Omental fat pad (tissue), 4 donors: ENCODE data around the gene CRELD2. TPM values are rescaled to one million over a fixed set of nuclear protein-coding genes. Genes with fewer than 3 reads are reported as not detected.

Source experiments
- ATAC-seq: fragments of 150-250 bp; one replicate; pipeline ENCODE4 v1.9.1; 2016; ENCODE audit warnings: mild to moderate bottlenecking, moderate library complexity; ENCODE audit not compliant: low FRiP score
- DNase-seq: peaks from one replicate; pipeline ENCODE4 v3.0.0-alpha.2; 2019; ENCODE audit warnings: low spot score
- total RNA-seq, 4 donors: library from RNA; depleted of rRNA; stranded (reverse); fragments of >200 nt; gene quantifications; one replicate each; pipeline ENCODE4 v1.1.0, GENCODE V29; 2016
- TF ChIP-seq, protein P1 (sequence below), 3 donors: fragments of 450-650 bp; IDR thresholded peaks; one replicate each; pipeline ENCODE4 v1.5.1; 2016 to 2017; ENCODE audit warnings: antibody characterized with exemption in 3 of 3, mild to moderate bottlenecking in 3 of 3, moderate library complexity in 2 of 3

The CRELD2 gene
- total RNA-seq, 4 donors from 2014 or later: 30.8 to 52.4 (median 39.8) TPM

DNA sequence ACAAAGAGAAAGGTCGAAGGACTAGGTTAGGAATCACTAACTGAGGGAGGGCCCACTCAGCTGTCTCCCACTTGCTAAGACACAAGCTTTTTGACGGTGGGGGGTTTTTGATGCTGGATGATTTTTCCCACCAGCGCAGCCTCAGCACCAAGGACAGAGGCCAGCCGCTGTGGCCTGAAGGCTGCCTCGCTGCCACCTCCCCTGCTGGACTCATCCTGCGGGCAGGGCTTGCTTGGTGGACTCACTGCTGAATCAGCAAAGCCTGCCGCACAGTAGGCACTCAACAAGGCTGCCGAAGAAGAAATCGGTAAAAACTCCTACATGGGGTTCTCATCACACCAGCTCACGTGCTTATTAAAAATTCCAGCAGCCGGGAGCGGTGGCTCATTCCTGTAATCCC, 2.8 kb upstream of the CRELD2 start:
- TF ChIP-seq, protein P1, sequence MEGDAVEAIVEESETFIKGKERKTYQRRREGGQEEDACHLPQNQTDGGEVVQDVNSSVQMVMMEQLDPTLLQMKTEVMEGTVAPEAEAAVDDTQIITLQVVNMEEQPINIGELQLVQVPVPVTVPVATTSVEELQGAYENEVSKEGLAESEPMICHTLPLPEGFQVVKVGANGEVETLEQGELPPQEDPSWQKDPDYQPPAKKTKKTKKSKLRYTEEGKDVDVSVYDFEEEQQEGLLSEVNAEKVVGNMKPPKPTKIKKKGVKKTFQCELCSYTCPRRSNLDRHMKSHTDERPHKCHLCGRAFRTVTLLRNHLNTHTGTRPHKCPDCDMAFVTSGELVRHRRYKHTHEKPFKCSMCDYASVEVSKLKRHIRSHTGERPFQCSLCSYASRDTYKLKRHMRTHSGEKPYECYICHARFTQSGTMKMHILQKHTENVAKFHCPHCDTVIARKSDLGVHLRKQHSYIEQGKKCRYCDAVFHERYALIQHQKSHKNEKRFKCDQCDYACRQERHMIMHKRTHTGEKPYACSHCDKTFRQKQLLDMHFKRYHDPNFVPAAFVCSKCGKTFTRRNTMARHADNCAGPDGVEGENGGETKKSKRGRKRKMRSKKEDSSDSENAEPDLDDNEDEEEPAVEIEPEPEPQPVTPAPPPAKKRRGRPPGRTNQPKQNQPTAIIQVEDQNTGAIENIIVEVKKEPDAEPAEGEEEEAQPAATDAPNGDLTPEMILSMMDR (IDR thresholded peaks at IDR 0.05): no peak
- DNase-seq (no peak), ATAC-seq (no peak)

DNA sequence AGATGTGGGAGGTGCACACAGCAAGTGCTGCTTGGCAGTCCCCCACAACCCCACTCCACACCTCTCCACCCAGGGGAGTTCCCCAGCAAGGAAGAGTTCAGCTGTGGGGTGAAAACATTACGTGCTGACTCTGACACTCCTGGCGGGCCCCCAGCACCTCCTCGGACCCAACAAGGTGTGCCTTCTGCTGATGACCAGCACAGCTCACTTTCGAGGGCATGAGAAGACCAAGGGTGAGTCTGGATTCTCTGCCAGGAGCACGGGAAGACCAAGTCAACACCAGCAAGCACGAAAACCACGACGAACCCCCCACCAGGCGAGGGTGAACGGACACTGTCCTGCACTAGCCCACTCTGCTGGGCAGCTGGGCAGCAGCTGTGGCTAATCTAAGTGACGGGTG, 1.6 kb upstream of the CRELD2 start:
- TF ChIP-seq, protein P1 (IDR thresholded peaks at IDR 0.05): no peak
- no peak for DNase-seq
- no peak for ATAC-seq

DNA sequence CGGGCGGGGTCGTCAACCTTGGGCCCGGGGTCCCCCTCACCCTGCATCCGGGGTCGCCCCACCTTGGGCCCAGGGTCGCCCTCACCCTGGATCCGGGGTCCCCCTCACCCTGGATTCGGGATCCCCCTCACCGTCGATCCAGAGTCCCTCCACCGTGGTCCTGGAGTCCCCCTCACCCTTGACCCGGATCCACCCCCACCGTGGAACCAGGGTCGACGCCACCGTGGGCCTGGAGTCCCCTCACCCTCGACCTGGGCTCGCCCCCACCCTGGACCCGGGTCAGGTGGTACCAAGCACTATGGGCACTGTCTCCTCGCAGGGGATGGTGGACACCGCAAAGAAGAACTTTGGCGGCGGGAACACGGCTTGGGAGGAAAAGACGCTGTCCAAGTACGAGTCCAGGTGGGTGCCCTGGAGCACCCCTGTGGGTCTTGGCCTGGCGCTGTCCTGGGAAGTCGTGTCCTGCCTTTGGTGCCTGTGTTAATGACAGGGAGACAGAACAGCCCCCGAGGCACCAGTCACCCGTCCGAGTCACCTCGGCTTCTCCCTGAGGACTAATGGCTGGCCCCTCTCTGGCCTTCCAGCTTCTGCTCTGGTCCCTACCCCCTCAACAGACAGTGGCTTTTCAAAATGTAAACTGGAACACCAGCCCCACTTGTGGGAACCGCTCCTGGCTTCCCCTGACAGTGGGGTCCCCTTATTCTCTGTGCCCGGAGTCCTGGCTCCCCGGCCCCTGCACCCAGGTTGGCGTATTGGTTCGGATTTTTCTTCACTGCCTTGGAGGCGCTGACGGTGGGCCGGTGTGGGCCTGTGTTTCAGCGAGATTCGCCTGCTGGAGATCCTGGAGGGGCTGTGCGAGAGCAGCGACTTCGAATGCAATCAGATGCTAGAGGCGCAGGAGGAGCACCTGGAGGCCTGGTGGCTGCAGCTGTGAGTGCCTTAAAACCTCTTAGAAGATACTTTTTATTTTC, 762 bp downstream of the CRELD2 start:
- TF ChIP-seq, protein P1 (IDR thresholded peaks at IDR 0.05): no peak
- DNase-seq (no peak), ATAC-seq (no peak)

DNA sequence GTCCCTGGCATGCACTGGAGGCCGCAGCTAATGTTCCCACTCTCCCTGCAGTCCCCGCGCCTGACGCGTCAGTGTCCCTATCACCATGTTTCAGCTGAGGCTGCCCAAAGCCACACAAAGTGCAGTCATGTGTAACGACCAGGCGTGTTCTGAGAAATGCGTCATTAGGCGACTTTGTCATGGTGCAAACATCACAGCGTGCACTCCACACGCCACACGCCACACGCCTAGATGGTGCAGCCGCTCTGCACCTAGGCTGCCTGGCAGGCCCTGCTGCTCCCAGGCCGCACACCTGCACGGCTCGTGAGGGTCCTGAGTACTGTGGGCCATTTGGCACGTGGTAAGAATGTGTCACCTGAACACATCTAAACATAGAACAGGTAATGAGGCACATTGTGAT, 2.4 kb downstream of the CRELD2 start:
- TF ChIP-seq, protein P1 (IDR thresholded peaks at IDR 0.05): no peak
- ATAC-seq (no peak), DNase-seq (no peak)

DNA sequence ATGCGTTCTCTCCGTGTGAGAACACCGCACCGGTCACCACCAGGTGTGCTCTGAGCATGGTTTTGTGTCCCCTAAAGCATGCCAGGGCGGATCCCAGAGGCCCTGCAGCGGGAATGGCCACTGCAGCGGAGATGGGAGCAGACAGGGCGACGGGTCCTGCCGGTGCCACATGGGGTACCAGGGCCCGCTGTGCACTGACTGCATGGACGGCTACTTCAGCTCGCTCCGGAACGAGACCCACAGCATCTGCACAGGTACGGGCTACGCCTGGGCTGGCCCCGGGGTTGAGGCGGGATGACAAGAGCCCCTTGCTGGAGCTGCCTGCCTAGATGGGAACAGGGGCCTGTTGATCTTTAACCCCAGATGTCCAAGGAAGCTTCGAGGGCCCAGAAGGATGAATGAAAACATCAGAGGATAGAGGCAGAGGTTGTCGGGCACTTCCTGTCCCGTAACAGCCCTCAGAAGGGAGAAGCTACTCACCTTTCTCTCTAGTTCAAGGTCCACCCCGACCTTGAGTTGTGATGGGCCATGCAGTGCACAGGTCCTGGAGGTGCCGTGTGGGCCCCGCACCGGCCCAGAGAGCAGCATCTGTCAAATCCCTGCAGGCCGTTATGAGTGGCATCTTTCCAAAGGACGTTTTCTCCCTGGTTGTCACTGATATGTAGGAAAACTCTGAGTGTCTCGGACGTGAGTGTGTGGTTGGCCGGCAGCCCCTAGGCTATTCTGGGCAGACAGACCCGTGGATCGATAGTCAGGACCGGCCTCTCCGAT, 3.3 kb downstream of the CRELD2 start:
- DNase-seq (no peak), ATAC-seq (no peak)
- TF ChIP-seq, protein P1 (IDR thresholded peaks at IDR 0.05): no peak

DNA sequence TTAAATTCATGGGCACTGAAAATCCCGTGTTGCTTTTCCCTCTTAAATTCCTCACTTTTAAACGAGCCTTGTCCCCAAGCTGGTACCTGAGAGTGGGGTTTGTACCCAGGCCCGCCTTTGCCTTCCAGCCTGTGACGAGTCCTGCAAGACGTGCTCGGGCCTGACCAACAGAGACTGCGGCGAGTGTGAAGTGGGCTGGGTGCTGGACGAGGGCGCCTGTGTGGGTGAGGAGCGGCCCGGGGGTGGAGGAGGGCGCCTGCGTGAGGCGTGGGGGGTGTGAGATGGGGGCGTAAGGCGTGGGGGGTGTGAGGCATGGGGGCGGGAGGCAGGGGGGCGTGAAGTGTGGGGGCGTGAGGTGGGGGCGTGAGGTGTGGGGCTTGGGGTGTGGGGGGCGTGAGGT, 4.0 kb downstream of the CRELD2 start:
- no peak for DNase-seq

More for the DNA sequence above, 4.0 kb downstream of the CRELD2 start:
- ATAC-seq: no peak
- TF ChIP-seq, protein P1 (IDR thresholded peaks at IDR 0.05): no peak
